GM21825 (cell line): ENCODE measurements around the gene PUS3.

Experiments
- ATAC-seq: cut with Tn5 transposase; IDR thresholded peaks from one replicate; pipeline ENCODE4 v1.9.1; 2021; ENCODE audit warnings: mild to moderate bottlenecking, moderate library complexity; ENCODE audit not compliant: unreplicated experiment

Gene PUS3

DNA sequence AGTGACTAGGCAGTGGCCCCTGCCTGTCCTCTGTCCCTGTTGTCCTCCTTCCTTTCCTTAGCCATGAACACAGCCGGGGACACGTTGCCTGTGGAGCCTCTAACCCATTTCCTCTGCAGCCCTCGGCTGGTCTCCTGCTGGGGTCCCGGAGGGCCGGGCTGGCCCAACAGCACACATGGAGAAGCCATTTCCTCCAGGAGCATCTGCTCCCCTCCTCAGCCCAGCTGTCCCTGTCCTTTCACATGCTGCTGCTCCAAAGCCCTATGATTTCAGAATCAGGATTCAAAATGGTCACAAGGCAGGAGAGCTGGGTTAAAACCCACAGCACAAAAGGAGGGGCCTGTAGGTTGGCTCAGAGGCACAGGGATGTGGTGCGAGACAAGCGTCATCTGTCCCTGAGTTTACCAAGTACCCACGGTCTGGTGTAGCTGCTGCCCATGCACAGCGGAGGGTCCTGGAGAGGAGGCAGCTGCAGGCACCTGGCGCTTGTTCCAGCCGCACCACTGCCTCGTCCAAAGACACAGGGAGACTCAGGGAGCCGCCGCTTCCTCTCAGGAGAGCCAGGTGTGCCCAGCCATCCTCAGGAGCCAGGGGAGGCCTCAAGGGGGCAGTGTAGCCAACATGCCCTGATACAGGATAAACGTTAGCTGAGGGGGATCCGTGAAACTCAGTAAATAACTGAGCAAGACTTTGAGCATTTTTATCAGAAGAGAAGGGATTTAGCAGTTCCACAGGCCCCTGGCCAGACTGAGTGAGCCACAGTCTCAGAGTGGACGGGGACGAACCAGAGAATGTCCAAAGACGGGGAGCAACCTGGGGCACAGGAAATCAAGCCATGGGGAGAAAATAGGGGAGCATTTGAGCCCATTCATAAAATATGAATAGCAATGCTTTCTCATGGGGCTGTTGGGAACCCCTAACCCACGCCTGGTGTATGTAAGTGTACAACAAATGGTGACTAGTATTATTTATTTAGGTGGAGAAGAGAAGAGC is 38.9 kb upstream of the PUS3 start:
- ATAC-seq = no peak

DNA sequence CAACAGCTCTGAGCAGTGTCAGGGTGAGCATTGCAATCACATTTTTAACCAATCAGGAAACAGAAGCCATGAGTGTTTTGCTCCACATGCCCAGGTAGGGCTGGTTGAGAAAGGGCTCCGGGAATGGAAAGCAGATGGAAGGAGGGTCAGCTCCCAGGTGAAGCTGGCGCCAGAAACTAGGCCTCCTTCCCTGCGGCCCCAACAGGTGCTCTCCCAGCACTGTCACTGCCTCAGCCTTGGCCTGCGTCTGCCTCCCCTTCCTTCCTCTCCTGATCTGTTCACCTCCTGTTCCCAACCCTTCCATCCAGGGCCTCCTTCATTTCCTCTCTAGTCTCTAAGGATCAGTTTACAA is 38.2 kb upstream of the PUS3 start:
- no peak for ATAC-seq

DNA sequence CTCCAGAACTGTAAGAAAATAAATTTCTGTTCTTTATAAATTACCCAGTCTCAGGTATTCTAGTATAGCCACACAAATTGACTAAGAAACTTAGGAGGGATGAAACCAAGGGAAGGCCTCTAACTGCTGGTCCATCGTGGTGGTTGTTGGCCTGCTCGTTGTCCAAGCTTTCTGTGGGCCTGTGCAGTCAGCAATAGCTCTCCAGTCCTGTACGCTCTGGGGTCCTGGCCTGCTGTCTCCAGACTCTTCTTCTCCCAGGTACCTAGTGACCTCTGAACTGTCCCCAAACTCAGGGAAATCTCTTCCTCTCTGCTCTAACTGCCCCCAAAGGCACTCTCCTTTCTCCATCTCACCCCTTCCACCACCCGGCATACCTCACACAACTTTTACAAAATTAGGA is 37.1 kb upstream of the PUS3 start:
- ATAC-seq = no peak

DNA sequence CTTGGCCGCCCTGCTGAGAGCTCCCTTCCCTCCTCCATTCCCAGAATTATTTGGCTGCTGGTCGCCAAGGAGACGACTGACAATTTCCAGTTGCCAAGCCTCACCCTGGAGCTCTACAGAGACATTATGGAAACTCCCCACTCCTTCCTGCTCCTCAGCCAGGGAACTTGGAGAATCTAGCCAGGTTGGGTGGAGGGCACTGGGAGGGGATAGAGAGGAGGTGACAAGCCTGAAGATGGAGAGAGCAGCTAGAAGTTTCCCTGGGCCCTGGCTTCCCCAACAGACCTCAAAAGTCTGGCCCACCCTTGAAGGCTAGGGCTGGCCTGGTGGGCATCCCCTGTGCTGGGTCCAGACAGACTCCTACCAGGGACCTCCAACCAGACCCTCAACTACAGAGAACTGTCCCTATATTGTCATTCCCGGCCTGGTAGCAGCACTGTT is 36.1 kb upstream of the PUS3 start:
- no peak for ATAC-seq

DNA sequence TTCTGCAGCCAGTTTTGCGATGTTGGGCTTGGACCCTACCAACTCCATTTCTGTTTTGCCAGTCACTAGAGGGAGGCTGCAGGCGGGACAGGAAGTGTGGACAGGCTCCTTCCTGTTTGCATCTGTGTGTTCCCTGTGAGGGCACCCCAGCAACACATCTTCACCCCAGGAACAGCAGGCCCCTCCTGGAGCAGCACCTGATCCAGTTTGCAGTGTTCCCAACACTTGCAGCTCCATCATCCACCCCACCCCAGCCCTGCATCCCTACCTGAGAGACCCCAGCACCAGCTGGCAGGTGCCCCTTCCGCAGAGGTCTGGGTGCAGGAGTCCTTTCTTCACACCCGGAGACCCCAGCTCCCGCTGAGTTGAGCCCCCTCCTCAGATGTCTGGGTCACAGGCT is 35.4 kb upstream of the PUS3 start:
- no peak for ATAC-seq

DNA sequence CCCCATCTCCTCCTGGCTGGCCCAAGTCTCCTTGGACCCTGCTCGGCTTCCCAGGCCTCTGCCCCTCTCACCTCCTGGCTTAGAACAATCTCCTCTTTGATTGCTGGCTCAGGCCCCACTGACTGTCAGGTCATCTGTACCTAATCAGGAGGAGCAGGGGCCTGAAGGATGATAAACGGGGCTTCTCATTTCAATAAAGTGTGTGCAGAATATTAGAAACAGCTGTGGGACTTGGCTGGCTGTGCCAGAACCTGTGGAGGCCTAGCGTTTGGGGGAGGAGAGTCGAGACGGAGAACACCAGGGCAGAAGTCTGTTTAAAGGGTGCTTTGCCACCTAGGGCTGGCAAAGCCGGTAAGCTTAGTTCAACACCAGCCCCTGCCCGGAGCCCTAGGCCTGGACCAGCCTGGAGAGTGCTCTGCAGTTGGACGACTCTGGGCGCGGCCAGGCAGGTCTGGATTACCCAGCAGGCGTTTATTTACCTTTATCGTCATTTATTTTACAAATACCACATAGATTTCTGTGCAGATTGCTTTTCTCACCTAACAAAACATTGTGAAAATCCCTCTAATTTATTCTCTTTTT is 32.7 kb upstream of the PUS3 start:
- no peak for ATAC-seq

DNA sequence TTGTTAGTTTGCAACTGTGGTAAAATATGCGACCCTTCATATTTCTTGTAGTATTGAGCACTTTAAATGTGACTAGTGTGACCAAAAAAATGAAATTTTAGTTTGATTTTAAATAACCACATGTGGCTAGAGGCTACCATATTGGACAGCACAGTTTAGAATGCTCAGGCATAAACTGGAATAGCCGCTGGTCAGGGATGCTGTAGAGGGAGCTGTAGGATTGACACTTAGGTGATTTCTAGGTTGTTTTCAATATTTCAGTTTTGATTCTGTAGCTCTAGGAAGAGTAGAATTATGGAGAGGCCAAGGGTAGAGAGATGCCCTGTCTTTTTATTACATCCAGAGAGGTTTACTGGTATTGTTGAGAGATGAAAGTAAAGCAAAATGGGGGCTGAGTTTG is 32.0 kb upstream of the PUS3 start:
- ATAC-seq = no peak

DNA sequence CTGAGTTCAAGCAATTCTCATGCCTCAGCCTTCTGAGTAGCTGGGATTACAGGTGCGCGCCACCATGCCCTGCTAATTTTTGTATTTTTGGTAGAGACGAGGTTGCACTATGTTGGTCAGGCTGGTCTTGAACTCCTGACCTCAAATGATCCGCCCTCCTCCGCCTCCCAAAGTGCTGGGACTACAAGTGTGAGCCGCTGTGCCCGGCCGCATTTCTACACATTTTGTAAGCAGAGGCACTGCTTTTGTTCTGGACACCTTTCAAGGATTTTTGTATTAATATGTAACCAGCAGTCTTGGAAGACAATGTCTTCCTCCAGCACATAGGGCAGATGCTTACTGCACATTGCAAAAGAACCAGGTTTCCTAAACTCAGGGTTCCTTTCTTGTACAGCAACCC is 31.5 kb upstream of the PUS3 start:
- ATAC-seq = no peak

DNA sequence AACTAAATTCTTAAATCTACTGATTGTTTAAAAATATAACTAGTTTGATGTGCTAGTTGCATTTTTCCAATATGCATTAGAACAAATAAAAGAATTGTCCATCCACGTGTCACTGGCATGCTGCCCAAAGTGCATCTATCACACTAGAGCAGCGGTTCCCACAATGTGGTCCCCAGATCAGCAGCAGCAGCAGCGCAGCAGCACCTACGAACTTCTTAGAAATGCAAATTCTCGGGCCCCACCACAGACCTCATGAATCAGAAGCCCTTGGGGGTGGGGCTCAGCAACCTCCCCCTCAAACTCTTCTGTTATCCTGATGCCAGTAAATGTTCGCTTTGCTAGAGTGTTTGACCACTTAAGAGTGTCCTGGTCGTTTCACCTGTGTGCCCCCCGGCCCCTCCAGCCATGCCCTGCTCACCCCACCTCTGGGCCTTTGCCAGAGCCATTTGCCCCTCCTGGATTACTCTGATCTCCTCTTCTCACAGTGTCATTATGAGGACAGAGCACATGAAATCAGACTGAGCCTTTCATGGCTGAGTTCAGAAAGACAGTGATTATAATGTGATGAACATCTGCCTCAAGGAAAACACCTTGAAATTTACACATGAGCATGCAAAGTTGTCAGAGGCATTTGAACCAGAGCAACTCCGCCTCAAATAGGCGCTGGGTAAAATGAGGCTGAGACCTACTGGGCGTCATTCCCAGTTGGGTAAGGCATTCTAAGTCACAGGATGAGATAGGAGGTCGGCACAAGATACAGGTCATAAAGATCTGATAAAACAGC is 30.2 kb upstream of the PUS3 start:
- ATAC-seq = no peak

DNA sequence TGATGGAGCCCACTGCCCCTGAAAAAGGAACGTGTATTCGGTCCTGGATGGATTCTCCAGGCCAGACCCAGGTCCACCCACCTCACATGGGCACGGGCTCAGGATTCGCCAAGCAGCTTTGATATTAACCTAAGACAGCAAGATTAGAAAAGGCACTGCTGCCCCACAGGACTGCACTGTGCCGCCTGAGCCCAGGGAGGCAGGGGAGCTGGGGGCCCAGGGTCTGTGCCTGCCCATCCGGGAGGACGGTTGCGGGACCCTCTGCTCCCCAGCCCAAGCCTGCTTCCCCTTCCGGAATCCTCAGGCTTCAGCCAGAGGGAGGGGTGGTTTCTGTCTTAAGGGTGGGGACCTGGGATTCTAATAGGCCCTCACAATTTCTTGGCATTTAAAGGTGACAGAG is 29.3 kb upstream of the PUS3 start:
- ATAC-seq = no peak

DNA sequence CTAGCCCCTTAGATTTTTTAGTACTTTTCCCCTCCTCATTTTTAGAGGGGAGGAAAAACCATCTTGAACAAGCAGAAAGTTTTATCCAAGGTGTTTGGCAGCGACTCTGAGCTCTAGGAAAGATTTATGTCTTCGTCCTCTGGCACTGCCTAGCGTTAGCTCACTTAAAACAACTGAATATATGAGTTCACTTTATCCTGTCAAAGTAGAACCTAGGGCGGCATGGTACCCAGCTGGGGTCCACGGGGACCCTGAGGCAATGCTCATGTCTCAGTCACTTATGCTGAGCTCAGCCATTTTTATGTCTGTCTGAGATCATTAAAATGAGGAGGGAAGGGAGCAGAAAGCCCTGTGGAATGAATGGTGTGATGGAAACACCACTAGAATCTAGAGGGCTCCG is 28.7 kb upstream of the PUS3 start:
- ATAC-seq = no peak

DNA sequence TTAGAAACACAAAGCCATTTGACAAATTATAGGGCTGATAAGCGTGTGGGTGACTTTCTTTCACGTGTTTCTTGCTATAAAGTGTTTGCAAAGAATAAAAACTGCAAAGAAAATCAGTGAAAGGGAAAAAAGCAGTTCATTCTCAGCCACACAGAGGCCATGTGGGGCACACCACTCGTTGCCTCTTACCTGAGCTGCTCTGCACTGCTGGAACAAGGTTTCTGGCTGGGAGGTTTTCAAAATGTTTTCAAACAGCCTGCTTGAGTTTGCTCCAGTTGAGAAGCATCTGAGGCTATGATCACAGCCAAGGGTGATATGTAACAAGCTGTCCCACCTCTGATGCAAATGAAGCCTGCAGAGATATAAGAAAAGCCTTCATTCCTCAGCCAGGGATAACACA is 28.1 kb upstream of the PUS3 start:
- no peak for ATAC-seq

DNA sequence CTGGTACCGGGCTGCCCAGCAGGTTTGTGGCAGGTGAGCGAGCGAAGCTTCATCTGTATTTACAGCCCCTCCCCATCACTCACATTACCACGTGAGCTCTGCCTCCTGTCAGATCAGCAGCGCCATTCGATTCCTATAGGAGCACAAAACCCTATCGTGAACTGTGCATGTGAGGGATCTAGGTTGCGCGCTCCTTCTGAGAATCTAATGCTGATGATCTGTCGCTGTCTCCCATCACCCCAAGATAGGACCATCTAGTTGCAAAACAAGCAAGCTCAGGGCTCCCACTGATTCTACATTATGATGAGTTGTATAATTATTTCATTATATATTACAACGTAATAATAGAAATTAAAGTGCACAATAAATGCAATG is 27.1 kb upstream of the PUS3 start:
- no peak for ATAC-seq

DNA sequence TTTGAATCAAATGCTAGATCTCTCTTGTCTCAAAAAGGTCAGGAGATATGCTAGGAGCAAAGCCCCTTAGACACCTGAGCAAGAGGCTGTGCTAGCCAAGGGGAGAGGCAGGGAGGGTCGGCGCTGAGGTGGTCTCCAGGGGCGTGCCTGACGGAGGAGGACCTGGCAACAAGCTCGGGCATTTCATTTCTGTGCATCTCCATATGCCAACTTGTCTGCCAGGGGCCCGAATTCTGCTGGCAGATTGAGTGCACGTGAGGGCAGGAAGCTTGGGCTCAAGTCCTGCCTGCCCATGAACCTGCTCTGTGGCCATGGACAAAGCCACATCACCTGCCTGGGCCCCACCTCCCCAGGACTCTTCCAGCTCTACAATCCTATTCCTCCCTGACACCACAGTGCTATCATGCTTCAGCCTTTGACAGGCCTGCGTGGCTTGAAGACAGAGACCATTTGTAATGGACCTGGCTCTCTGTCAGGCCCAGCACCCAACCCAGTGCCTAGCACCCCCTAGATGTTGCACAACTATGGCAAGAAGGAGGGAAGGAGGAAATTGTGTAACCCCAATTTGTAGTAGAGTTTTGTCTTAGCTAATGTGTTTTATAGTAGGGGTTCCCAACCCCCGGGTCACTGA is 26.6 kb upstream of the PUS3 start:
- no peak for ATAC-seq

DNA sequence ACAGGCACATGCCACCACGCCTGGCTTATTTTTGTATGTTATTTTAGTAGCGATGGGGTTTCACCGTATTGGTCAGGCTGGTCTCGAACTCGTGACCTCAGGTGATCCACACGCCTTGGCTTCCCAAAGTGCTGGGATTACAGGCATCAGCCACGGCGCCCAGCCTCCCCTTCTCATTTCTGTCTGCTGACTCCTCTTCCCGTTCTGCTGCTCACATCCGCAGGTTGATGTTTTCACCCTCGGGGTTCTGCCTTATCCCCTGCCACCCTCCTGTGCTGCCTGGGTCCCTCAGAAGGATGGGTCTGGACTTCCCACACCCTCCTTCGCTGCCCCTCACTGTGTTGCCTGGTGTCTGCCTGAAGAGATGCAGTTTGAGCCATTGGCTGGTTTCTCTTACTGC is 23.7 kb upstream of the PUS3 start:
- ATAC-seq = no peak

DNA sequence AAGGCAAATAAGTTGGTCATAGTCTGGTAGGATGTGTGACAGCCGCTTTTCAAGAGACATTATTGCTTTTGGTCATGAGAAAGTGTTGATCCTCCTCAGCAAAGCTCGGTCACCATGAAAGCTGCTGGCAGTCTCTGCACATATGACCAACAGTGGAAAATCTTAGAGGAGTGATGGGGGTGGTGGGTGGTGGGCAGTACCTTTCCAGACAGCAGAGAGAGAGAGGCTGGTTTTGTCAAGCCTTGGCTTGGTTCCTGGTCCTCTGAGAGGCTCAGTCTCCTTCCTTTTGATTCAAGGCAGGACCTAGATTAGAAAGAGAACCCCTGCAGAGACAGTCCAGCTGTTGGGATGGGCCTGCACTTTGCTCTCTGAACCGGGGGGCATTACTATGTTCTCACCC is 22.8 kb upstream of the PUS3 start:
- no peak for ATAC-seq

DNA sequence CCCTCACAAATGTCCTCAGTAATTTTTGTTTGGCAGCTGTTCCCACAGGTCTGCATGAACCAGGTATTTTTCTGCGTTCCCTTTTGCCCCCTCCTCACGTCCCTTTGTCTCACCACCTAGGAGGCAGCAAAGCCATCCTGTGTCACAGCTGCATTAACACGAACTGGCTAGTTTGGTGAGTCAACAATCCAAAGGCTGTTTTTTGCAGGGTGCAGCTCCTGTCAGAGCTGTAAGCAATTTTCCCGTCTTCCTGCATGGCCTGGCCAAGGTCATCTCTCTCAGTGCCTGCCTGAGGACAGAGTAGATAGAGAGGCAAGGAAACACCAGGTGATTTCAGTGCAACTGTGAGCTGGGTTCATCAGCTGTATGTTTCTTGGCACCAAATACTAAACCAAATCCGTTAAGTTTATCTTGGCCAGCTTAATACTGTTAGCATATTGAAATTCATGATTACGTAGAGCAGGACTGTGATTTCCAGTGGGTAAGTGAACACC is 22.3 kb upstream of the PUS3 start:
- no peak for ATAC-seq

DNA sequence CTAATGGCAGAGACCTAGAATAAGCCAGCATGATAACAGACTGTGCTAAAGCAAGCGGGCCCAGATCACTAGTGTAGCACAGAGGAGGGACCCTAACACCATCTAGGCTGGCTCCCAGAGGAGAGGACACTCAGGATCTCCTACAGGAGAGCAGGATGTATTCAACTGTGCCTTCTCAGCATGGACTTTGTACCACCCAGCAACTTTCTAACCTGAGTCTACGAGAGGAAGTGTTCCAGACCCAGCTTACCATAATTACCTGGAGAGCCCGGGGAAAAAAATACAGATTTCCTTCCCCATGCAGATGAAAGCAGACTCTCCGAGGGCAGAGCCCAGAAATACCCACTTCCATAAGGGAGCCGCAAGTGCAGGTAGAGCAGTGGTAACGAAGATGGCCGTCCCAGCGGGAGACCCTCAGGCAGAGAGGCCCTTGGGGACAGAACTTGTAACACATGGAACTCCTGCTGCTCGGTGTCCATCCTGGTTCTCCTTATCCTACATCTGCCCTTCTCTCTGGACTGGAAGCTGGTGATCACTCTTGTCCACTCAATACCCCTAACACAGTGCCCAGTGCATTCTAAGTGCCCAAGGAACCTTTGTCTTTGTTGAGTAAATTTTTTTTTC is 21.5 kb upstream of the PUS3 start:
- no peak for ATAC-seq

DNA sequence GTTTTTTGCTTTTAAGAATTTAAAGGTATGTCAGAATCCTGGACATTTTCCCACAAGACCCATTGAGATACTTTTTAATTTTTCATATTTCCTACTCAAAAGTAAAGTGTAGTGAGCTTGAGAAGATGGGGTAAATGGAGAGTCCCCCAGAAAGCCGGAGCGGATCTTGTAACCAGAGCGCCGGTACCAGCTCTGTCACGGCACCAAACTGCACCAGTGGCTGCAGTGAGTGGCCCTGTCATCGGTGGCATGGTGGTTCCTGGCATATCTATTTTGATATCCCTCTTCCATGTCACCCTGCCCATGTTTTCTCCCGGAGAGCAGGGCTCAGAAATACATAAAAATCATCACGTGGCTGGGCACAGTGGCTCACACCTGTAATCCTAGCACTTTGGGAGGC is 20.6 kb upstream of the PUS3 start:
- ATAC-seq = no peak

DNA sequence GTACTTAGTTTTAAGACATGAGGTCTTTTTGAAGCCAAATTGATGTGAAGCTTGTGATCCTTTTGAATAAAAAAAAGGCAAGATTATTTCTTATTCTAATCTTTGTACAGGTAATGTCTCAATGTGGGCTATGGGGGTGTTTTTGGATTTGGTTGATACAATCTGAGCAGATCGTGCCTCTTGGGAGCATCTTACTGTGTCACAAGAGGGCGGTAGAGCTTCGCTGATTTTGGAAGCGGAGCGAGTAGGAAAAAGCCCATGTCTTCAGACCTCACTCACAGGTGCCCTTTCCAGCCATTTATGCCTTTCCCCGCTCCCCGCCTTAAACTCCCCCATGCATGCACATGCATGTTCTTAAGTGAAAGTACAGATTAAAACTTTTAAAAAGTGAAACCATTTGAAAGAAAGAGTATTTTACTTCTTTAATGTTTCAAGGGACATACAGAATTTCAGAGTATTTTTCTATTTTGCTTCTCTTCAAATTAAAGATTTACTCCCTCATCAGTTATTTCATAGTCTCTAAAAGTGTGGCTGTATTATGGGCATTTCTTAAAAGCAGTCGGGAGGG is 20.1 kb upstream of the PUS3 start:
- peak; percentile 76 for ATAC-seq
